ENCODE data around the gene CAMTA1.

The CAMTA1 gene

DNA sequence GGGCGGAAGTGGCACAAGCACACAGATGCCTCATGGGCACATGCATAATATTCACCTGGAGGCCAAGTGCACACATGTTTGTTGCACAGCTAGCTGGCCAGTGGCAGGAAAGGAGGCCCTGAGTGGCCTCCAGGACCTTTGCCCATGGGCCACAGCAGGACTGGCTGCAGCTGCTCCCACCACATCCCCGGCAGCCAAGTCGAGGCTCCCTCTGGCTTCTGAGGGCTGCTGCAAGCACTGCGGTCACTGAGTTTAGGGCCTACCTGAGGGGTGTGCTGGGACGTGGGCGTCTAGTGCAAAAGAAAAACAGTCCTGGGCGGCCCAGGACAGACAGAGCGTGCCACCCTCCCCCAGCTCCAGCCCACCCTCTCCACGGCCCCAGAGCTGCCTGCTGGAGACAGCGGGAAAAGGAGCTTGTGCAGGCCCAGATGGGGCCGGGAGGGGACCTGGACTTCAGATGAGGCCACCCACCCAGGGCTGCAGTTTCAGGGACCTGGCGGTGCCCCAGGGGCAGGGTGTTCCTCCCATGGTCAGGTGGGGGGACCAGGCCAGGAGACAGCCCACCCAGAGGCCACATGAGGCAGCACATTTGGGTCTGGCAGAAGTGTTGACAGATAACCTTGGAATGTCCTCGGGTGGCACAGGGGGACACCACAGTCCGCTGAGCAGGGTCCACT lies 720.0 kb downstream of the CAMTA1 start:
- no peak overlapping the region for H3K4me3 ChIP-seq (ENCODE audit: low read depth, low read length)
- TF ChIP-seq, protein P1, sequence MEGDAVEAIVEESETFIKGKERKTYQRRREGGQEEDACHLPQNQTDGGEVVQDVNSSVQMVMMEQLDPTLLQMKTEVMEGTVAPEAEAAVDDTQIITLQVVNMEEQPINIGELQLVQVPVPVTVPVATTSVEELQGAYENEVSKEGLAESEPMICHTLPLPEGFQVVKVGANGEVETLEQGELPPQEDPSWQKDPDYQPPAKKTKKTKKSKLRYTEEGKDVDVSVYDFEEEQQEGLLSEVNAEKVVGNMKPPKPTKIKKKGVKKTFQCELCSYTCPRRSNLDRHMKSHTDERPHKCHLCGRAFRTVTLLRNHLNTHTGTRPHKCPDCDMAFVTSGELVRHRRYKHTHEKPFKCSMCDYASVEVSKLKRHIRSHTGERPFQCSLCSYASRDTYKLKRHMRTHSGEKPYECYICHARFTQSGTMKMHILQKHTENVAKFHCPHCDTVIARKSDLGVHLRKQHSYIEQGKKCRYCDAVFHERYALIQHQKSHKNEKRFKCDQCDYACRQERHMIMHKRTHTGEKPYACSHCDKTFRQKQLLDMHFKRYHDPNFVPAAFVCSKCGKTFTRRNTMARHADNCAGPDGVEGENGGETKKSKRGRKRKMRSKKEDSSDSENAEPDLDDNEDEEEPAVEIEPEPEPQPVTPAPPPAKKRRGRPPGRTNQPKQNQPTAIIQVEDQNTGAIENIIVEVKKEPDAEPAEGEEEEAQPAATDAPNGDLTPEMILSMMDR (IDR thresholded peaks at IDR 0.05; ENCODE audit: insufficient read depth, low read depth, low read length, missing control alignments) = no peak
- no peak for DNase-seq (ENCODE audit: low read depth)

DNA sequence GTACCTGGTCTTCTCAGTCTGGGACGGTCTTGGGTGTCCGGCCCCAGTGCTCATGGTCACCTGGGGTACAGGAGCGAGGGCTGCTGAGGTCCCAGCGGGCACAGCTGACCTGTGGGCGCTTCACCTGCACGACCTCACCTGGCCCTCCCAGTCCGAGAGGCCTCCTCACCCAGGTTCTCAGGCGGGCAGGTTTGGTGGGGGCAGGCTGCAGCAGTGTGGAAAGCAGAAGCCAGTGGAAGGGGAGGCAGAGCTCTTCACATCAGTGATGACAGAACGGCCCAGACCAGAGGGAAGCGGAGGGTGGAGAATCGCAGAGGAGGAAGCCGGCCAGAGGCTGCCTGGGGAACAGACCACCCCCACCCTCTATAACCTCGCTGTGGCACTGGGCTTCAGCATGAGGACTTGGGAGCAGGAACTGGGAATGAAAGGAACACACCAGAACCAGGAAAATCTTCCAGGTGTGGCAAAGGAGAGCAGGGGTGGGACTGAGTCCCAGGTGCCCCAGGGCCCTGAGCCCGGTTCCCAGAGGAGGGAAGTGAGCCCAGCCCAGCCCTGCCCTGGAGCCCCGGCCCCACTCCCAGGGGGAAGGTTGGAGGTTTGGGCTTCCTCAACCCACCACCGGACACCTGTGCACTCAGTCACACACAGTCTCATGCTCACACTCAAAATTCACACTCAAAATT lies 720.7 kb downstream of the CAMTA1 start:
- no peak overlapping the region for H3K4me3 ChIP-seq (ENCODE audit: low read depth, low read length)
- no peak for DNase-seq (ENCODE audit: low read depth)
- TF ChIP-seq, protein P1 (IDR thresholded peaks at IDR 0.05; ENCODE audit: insufficient read depth, low read depth, low read length, missing control alignments) = no peak

DNA sequence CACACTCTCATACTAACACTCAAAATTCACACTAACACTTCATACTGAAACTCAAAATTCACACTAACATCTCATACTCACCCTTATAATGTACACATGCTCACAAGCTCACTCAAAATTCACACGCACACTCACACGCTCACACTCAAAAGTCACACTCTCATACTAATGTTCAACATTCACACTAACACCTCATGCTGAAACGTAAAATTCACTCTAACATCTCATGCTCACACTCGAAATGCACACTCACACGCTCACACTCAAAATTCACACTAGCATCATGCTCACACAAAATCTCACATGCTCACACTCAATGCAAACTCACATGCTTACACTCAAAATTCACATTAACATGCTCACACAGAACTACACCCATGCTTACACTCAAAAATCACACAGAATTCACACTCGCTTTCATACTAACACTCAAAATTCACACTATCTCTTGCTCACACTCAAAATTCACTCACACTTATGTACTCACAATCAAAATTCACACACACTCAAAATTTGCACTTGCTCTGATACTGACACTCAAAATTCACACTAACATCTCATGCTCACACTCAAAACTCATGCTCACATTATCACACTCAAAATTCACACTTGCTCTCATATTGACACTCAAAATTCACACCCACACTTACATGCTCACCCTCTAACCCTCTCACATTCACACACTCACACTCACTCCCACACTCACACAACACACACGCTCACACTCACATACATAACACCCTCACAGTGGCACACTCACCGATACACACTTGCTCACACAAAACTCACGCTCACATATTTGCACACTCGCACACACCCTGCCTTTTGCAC lies 721.4 kb downstream of the CAMTA1 start:
- TF ChIP-seq, protein P1 (IDR thresholded peaks at IDR 0.05; ENCODE audit: insufficient read depth, low read depth, low read length, missing control alignments) = no peak
- DNase-seq (ENCODE audit: low read depth) = no peak
- H3K4me3 ChIP-seq (ENCODE audit: low read depth, low read length) = no peak overlapping the region

DNA sequence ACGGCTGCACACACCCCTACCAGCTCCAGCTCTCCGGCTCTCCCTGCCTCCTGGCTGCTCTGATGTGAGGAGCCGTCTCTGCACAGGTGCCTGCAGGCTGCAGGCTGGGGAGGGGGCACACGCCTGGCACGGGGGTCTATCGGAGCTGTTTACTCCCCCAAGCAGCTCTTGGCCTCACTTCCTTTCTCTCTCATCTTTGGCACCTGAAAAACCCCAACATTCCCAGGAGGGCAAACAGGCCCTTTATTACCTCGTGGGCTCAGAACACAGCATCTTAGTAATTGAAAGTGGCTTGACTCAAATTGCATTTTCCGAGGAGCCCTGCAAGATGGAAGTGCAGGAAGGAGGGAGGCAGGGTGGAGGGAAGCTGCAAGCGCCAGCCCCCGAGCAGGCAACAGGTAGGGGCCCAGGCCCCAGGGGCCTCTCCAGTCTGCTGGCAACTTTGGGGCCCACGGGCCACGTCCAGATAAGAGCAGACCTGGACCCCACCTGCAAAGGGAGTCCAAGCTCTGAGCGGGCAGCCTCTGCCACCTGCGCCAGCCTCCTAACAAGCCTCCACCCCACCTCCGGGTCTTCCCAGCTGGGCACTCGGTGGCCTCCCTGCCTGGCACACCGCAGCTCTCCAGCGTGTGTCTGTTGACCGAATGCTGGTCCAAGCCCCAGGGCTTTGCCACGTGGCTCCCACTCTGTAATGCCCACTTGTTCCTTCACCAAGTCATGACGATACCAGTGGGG lies 722.2 kb downstream of the CAMTA1 start:
- TF ChIP-seq, protein P1 (IDR thresholded peaks at IDR 0.05; ENCODE audit: insufficient read depth, low read depth, low read length, missing control alignments) = no peak

DNA sequence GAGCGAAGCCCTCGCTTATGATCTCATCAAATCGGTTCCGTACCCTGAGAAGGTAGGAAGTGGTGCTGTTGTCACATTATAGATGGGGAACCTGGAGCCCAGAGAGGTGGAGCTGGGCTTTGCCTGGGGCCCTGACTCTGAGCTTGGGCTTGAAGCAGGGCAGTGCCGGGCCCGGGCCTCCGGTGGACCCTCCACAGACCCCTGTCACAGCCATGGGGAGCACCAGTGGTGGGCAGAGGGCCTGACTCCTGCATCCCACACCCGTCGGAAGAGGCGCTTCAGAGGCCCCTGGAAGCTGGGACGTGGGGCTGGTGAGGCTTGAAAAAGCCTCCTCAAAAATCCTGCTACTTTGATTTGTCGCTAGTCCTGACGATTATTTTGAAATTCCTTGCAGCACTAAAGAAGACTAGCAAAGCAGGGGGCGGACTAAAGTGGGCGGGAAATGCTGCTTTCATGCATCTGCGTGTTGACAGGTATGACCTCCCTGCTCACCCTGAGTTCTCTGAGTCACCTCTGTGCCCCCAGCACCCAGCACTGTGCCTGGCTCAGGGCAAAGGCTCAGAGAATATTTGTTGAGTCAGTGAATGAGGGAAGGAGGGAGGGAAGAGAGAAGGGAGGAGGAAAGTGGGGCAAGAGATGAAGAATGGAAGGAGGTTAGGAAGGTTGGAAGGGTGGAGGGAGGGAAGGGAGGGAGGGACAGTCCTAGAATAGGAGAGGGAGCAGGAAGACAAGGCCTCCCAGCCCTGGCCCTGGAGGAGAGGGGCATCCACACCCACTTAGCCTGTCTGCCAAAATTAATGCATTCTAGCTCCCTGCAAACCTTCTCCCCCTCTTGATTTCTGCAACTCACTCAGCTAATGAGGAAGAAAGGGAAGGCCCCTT lies 723.0 kb downstream of the CAMTA1 start:
- no peak overlapping the region for H3K4me3 ChIP-seq (ENCODE audit: low read depth, low read length)
- TF ChIP-seq, protein P1 (IDR thresholded peaks at IDR 0.05; ENCODE audit: insufficient read depth, low read depth, low read length, missing control alignments) = no peak
- DNase-seq (ENCODE audit: low read depth) = no peak

More for the DNA sequence above, 722.2 kb downstream of the CAMTA1 start:
- H3K4me3 ChIP-seq (ENCODE audit: low read depth, low read length) = no peak overlapping the region
- no peak for DNase-seq (ENCODE audit: low read depth)

All from GM12865 (cell line).